GM06990 (cell line): ENCODE results near the gene MAGI2.
"Not testable (repeated sequence)": the region's sequence is repeated elsewhere in the genome, so short reads cannot be mapped to it uniquely, and the experiment has no call there.

Experiments
- DNase-seq: peaks from one replicate; pipeline ENCODE4 v3.0.0-alpha.2; 2011; ENCODE audit not compliant: insufficient read length; ENCODE audit errors: extremely low read depth
- H3K27me3 ChIP-seq: replicated peaks from 2 replicates; pipeline ENCODE4 v1.6.0; 2011; ENCODE audit warnings: low read length; ENCODE audit not compliant: control insufficient read depth, insufficient read depth
- H3K36me3 ChIP-seq: 2 replicates; pipeline ENCODE4 v1.5.1; 2011; ENCODE audit warnings: low read length; ENCODE audit not compliant: control insufficient read depth, insufficient read depth
- H3K4me3 ChIP-seq: replicated peaks from 2 replicates; pipeline ENCODE4 v1.5.1; 2011; ENCODE audit warnings: low read depth, mild to moderate bottlenecking, control low read depth, low read length
- CTCF ChIP-seq: IDR thresholded peaks from 2 replicates; pipeline ENCODE4 v1.5.1; 2011; ENCODE audit warnings: low read length, control low read depth, mild to moderate bottlenecking, inconsistent platforms; ENCODE audit not compliant: insufficient read depth, poor library complexity, severe bottlenecking

The MAGI2 gene

GRCh38 chr7:79034730-79035129, 418.7 kb downstream of the MAGI2 start:
- Histone ChIP-seq H3K36me3 (no peaks in the 10 kb centered on the region), H3K27me3 (no peaks in the 10 kb centered on the region), H3K4me3 (no peak overlapping the region)
- TF ChIP-seq CTCF, result no peak
- no peak for DNase-seq

DNA sequence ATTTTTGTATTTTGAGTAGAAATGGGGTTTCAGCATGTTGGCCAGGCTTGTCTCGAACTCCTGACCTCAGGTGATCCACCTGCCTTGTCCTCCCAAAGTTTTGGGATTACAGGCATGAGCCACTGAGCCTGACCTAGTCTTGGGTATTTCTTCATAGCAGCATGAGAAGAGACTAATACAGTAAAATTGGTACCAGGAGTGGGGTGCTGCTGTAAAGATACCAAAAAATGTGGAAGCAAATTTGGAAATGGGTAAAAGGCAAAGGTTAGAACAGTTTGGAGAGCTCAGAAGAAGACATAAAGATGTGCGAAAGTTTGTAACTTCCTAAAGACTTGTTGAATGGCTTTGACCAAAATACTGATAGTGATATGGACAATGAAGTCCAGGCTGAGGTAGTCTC, 433.8 kb downstream of the MAGI2 start:
- H3K27me3 ChIP-seq, H3K36me3 ChIP-seq, DNase-seq, H3K4me3 ChIP-seq: not testable (repeated sequence)

- no peaks in the 10 kb centered on the region for H3K27me3 ChIP-seq
- H3K4me3 ChIP-seq, result no peak overlapping the region
- TF ChIP-seq CTCF, result no peak
- no peak for DNase-seq
- H3K36me3 ChIP-seq, result no peaks in the 10 kb centered on the region
Measured at GRCh38 chr7:79011921-79012320, 441.5 kb downstream of the MAGI2 start.

DNA sequence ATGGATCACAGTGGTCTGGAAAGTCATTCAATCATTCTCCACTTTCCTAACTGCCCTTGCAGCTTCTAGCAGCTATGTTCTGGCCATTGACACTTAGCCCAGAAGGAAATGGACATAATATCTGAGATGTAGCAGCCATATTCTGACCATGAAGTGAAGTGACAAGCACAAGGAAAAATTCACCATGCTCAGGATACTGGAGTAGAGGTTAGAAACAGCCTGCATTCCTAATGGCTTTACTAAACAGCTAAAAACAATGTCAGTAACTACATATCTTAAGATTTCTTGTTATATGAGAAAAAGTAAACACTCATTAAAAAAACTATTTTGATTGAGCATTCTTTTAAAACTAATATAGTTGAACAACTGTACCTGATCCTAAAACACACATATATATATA, 443.8 kb downstream of the MAGI2 start:
- TF ChIP-seq CTCF, result no peak
- no peak for DNase-seq
- no peak overlapping the region for H3K4me3 ChIP-seq
- no peaks in the 10 kb centered on the region for H3K27me3 ChIP-seq
- H3K36me3 ChIP-seq, result no peaks in the 10 kb centered on the region

DNA sequence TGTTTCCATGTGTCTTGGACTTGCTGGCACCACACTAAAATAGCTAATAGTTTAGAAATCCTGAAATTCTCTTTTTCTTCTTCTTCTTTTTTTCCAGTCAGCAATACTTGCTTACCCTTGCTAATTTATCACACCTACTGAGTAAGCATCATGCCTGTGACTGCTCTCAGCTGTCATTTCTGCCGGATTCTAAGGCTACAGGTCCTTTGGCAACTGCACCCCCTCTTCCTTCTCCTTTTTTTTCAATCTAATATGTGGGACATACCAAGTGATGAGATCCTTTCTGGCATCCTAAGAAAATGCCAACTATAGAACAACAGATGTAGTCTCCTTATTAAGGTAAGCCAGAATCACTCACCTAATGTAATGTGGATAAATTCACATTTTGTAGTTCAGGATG, 444.7 kb downstream of the MAGI2 start:
- H3K27me3 ChIP-seq, result no peaks in the 10 kb centered on the region
- TF ChIP-seq CTCF, result no peak
- no peak for DNase-seq

DNA sequence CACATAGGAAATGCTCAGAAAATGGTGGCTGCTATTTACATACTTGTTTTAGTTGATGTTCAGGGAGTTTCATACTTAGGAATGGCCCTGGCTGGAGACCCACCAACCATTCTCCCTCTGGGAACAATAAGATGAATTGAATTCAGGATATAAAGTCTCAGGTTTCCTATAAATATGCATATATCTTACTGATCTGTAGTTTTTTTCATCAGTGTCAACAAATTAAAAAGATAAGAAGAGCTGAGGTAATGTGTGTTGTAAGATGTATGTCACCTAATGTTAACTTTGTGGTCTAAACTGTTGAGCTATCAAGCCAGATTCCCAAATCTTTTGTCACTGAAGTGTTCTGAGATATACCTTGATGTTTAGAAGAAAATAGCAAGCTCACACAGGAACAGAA, 457.5 kb downstream of the MAGI2 start:
- H3K27me3 ChIP-seq, result no peaks in the 10 kb centered on the region
- no peak for TF ChIP-seq CTCF
- DNase-seq, result no peak
- no peak overlapping the region for H3K4me3 ChIP-seq
- H3K36me3 ChIP-seq, result no peaks in the 10 kb centered on the region

More for the DNA sequence above, 444.7 kb downstream of the MAGI2 start:
- Histone ChIP-seq H3K36me3 (no peaks in the 10 kb centered on the region), H3K4me3 (no peak overlapping the region)
